Esophagus muscularis mucosa (tissue), 4 donors: ENCODE measurements around the gene BTRC. TPM values are rescaled to one million over a fixed set of nuclear protein-coding genes. Genes with fewer than 3 reads are reported as not detected.
A peak's percentile ranks its signal among the peaks of the same experiment; 100 is the strongest.

Experiments used
- DNase-seq: peaks from one replicate; pipeline ENCODE4 v3.0.0-alpha.2; 2017; ENCODE audit errors: extremely low spot score
- H3K27ac ChIP-seq, 4 donors: fragments of 200-600 bp; sonication (generic); replicated peaks in 1 of 4; 1 replicate in 3 of 4; 2 replicates in 1 of 4; pipeline ENCODE4 v1.5.1; 2016 to 2019; ENCODE audit warnings: mild to moderate bottlenecking in 1 of 4
- H3K27me3 ChIP-seq, 4 donors: fragments of 200-600 bp; sonication (generic); one replicate each; pipeline versions ENCODE4 v1.5.1 to v1.6.0; 2016 to 2019
- H3K36me3 ChIP-seq, 4 donors: fragments of 200-600 bp; sonication (generic); one replicate each; pipeline ENCODE4 v1.5.1; 2016 to 2019
- H3K4me1 ChIP-seq, 4 donors: fragments of 200-600 bp; sonication (generic); one replicate each; pipeline ENCODE4 v1.5.1; 2016 to 2019
- H3K4me3 ChIP-seq, 4 donors: fragments of 200-600 bp; sonication (generic); 1 replicate in 2 of 4; 2 replicates in 2 of 4; pipeline ENCODE4 v1.5.1; 2016 to 2019; ENCODE audit warnings: mild to moderate bottlenecking in 4 of 4, moderate library complexity in 1 of 4
- H3K9me3 ChIP-seq, 4 donors: fragments of 200-600 bp; sonication (generic); 1 replicate in 3 of 4; 2 replicates in 1 of 4; pipeline ENCODE4 v1.5.1; 2016 to 2019
- EP300 ChIP-seq: sonication (generic); formaldehyde crosslinking; IDR thresholded peaks from one replicate; pipeline ENCODE4 v1.6.1; 2017; ENCODE audit warnings: antibody characterized with exemption
- POLR2A ChIP-seq: fragments of 450-650 bp; IDR thresholded peaks from one replicate; pipeline ENCODE4 v1.6.1; 2017; ENCODE audit warnings: antibody characterized with exemption, moderate library complexity, mild to moderate bottlenecking, low read depth
- POLR2AphosphoS5 ChIP-seq, 2 donors: sonication (generic); formaldehyde crosslinking; IDR thresholded peaks; one replicate each; pipeline ENCODE4 v1.6.1; 2017; ENCODE audit warnings: antibody characterized with exemption in 2 of 2
- WGBS: methylation state at CpG from one replicate; pipeline ENCODE4 v1.1.5; 2018; 5-methylcytosine and 5-hydroxymethylcytosine counted together
- intact Hi-C: fragments of 100-400 bp; cut with DNase I; formaldehyde crosslinking; loops from one replicate; pipeline ENCODE4 v1.15.1; 2023
- total RNA-seq, 4 donors: library from RNA; depleted of rRNA; stranded (reverse); fragments of >200 nt; gene quantifications; one replicate each; pipeline versions ENCODE4 v1.1.0 to v1.2.1, GENCODE V29; 2016
- TF ChIP-seq, protein P1 (sequence below), 3 experiments: fragments of 200-600 bp in 2 of 3; fragments of 450-650 bp in 1 of 3; sonication (generic) in 2 of 3; IDR thresholded peaks; one replicate each; pipeline ENCODE4 v1.5.1; 2017 to 2019; ENCODE audit warnings: antibody characterized with exemption in 3 of 3, mild to moderate bottlenecking in 2 of 3, moderate library complexity in 1 of 3

Gene BTRC
- total RNA-seq, 4 donors from 2014 or later, result 10.1 to 20.0 (median 10.4) TPM

DNA sequence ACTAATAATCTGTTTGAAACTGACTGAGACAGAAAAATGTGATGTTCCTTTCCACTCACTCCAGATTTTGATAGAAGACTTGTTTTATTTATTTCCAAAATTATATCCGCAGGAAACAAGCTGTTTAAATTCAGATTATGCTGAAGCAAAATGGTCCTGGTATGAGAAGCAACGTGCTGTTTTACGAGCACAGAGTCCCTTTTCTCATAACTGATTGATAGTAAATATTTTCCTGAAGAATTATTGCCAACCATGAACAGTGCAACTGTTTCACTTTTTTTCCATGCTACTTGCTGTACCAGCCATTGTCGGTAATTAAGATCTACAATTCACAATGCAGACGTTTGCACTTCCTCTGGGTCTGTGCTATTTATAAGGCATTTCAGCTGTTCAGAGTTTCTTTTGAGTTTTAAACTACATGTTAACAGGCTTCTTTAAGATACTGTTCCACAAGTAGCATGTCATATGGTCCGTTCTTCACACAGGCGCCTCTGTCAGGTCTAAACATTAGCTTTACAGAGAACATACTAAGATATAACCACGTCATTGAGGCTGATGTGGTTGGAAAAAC lies 130.3 kb downstream of the BTRC start:
- TF ChIP-seq POLR2A (no peak), POLR2AphosphoS5 (IDR thresholded peaks at IDR 0.05) (no peak), EP300 (no peak)
- TF ChIP-seq, protein P1, sequence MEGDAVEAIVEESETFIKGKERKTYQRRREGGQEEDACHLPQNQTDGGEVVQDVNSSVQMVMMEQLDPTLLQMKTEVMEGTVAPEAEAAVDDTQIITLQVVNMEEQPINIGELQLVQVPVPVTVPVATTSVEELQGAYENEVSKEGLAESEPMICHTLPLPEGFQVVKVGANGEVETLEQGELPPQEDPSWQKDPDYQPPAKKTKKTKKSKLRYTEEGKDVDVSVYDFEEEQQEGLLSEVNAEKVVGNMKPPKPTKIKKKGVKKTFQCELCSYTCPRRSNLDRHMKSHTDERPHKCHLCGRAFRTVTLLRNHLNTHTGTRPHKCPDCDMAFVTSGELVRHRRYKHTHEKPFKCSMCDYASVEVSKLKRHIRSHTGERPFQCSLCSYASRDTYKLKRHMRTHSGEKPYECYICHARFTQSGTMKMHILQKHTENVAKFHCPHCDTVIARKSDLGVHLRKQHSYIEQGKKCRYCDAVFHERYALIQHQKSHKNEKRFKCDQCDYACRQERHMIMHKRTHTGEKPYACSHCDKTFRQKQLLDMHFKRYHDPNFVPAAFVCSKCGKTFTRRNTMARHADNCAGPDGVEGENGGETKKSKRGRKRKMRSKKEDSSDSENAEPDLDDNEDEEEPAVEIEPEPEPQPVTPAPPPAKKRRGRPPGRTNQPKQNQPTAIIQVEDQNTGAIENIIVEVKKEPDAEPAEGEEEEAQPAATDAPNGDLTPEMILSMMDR (IDR thresholded peaks at IDR 0.05), result no peak
- Histone ChIP-seq H3K9me3 (no peaks in the 10 kb centered on the region), H3K4me1 (no peaks in the 10 kb centered on the region), H3K36me3 (peaks cover 0 to 21% (median 4%) of the 10 kb centered on the region in 4 donors), H3K4me3 (no peak overlapping the region), H3K27me3 (no peaks in the 10 kb centered on the region), H3K27ac (no peak overlapping the region)
- intact Hi-C loops, result no loop called here
- 90% methylated on average over 8 of the region's 8 CpGs for WGBS
- DNase-seq, result no peak

GRCh38 chr10:101485207-101485606 lies 131.2 kb downstream of the BTRC start:
- Histone ChIP-seq H3K36me3 (peaks cover 0 to 13% (median 0%) of the 10 kb centered on the region in 4 donors), H3K9me3 (no peaks in the 10 kb centered on the region), H3K27me3 (no peaks in the 10 kb centered on the region), H3K27ac (no peak overlapping the region), H3K4me1 (no peaks in the 10 kb centered on the region), H3K4me3 (no peak overlapping the region)
- intact Hi-C loops, result no loop called here
- TF ChIP-seq, protein P1 (IDR thresholded peaks at IDR 0.05), result no peak
- no peak for TF ChIP-seq POLR2AphosphoS5 (IDR thresholded peaks at IDR 0.05)
- no peak for TF ChIP-seq POLR2A
- no peak for TF ChIP-seq EP300
- 93% methylated on average over 5 of the region's 5 CpGs for WGBS
- DNase-seq, result no peak

DNA sequence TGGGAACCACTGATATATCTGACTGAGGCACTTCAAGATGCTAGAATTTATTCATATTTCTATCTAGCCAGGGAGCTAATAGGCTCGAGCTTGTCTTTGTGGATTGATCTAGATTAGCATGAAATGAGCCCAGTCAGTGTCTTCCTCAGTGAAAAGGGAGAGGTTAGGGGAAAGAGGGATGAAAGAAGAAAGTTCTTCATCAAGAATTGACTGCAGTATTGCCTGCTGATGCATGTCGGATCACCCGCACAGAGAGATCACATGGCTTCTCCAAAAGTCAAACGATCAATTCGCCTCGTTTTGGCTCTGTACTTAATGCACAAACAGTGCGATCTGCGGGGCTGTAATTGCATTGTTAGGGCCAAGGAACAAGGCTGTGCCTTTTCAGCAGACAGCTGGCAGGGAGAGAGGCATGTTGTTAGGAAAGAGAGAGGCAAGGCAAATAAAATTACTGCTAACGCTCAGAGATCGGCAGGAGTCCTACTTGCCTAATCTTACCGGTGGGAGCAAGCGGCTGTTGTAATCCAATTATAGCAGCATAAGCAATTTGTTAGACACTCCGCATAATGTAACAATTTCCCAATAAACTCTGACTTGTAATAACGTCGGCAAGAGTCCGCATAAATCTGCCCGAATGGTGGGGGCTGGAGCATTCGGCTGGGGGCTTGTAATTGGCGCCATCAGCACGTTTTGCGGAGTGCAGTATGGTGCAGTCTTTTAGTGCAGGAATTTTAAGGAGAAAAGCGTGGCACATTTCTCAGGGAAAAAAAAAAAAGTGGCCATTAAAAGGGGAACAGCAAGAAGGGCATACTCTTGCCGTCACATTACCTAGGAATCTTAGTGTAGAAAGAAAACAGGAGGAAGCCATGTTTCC lies 132.0 kb downstream of the BTRC start:
- Histone ChIP-seq H3K27ac (no peak overlapping the region), H3K4me3 (no peak overlapping the region), H3K4me1 (no peaks in the 10 kb centered on the region), H3K36me3 (peaks cover 0 to 8% (median 0%) of the 10 kb centered on the region in 4 donors), H3K27me3 (no peaks in the 10 kb centered on the region), H3K9me3 (no peaks in the 10 kb centered on the region)
- WGBS, result 80% methylated on average over 23 of the region's 23 CpGs
- TF ChIP-seq POLR2AphosphoS5 (IDR thresholded peaks at IDR 0.05), result peak in 1 of 2 donors; percentile 31
- TF ChIP-seq, protein P1 (IDR thresholded peaks at IDR 0.05), result no peak
- intact Hi-C loops, result no loop called here
- peak; percentile 92 for DNase-seq

- no peak overlapping the region for H3K4me3 ChIP-seq
- no peaks in the 10 kb centered on the region for H3K27me3 ChIP-seq
- no peak overlapping the region for H3K27ac ChIP-seq
- H3K36me3 ChIP-seq, result no peaks in the 10 kb centered on the region
- H3K9me3 ChIP-seq, result no peaks in the 10 kb centered on the region
- TF ChIP-seq, protein P1 (IDR thresholded peaks at IDR 0.05), result no peak
- TF ChIP-seq EP300, result no peak
- TF ChIP-seq POLR2A, result no peak
- TF ChIP-seq POLR2AphosphoS5 (IDR thresholded peaks at IDR 0.05), result no peak
- no peak for DNase-seq
- 95% methylated on average over 3 of the region's 3 CpGs for WGBS
- intact Hi-C loops, result no loop called here
- H3K4me1 ChIP-seq, result no peaks in the 10 kb centered on the region
Observed at GRCh38 chr10:101487399-101487798, 133.4 kb downstream of the BTRC start.
